Activated CD8-positive, alpha-beta T cell treated with anti-CD3 and anti-CD28 coated beads for 36 hours (primary cell): Measurements from ENCODE around the gene MKNK2. TPM values are rescaled to one million over a fixed set of nuclear protein-coding genes. Genes with fewer than 3 reads are reported as not detected.

Experiments used
- ATAC-seq: fragments of 200-7000 bp; cut with Tn5 transposase; one replicate; pipeline ENCODE4 v1.10.0; 2021; ENCODE audit warnings: mild to moderate bottlenecking, moderate library complexity
- CTCF ChIA-PET: fragments of 350-600 bp; sonication (Branson Sonifier 250); formaldehyde crosslinking; loops from one replicate; lab custom pipeline; 2021; ENCODE audit warnings: antibody characterized with exemption; lab: Charles Lee
- POLR2A ChIA-PET: fragments of 350-600 bp; sonication (Branson Sonifier 250); formaldehyde crosslinking; loops from one replicate; lab custom pipeline; 2021; ENCODE audit warnings: antibody characterized with exemption; lab: Charles Lee
- DNase-seq: peaks from one replicate; pipeline ENCODE4 v3.0.0-alpha.2; 2020
- H3K27ac Mint-ChIP-seq: one replicate; pipeline ENCODE4 v1.8.0; 2021; ENCODE audit warnings: mild to moderate bottlenecking, mixed read lengths
- H3K27me3 Mint-ChIP-seq: one replicate; pipeline ENCODE4 v1.8.0; 2021; ENCODE audit warnings: mixed read lengths
- H3K36me3 Mint-ChIP-seq: one replicate; pipeline ENCODE4 v1.8.0; 2021; ENCODE audit warnings: low read depth, mixed read lengths
- H3K4me1 Mint-ChIP-seq: one replicate; pipeline ENCODE4 v1.8.0; 2021; ENCODE audit warnings: low read depth, mixed read lengths
- H3K4me3 Mint-ChIP-seq: one replicate; pipeline ENCODE4 v1.8.0; 2021; ENCODE audit warnings: mild to moderate bottlenecking, moderate library complexity, mixed read lengths
- H3K9me3 Mint-ChIP-seq: one replicate; pipeline ENCODE4 v1.8.0; 2021; ENCODE audit warnings: mixed read lengths
- CTCF ChIP-seq: fragments of 200-600 bp; IDR thresholded peaks from one replicate; pipeline ENCODE4 v1.8.0; 2022; ENCODE audit warnings: antibody characterized with exemption, mild to moderate bottlenecking
- intact Hi-C: fragments of 100-400 bp; cut with micrococcal nuclease; formaldehyde crosslinking; loops from one replicate; pipeline ENCODE4 v1.10.0; 2022
- total RNA-seq, 2 experiments: library from RNA; stranded (reverse); gene quantifications; one replicate each; pipeline ENCODE4 v1.2.3, GENCODE V29; 2021

The MKNK2 gene
- total RNA-seq, 2 experiments from 2014 or later, result 323 to 327 TPM

DNA sequence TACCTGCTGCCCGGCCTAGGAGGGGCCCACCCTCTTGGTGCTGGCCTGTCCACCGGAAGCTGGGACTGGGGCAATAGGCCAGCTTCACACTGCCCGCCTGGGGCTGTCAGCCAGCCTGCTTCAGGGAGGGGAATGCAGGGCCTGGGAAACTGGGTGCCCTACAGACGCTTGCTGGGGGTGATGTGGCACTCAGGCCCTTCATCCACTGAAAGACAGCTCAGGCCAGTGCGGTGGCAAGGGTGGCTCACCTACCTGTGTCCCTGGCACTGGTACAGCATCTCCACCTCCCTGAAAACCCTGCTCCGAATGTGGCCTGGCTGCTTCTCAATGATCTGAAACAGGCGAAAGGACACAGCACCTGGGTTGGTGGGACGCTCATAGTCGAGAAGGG is 7.8 kb downstream of the MKNK2 start:
- CTCF ChIA-PET, result interaction anchor here (1.5 to 3.3 kb wide), 3 partner anchors 11 to 50 kb away, joined by 3 to 12 read pairs (median 9); no protein-coding TSS in a partner anchor
- DNase-seq (no peak), ATAC-seq (no peak)
- H3K36me3 Mint-ChIP-seq, result peaks cover 32% of the 10 kb centered on the region
- no peaks in the 10 kb centered on the region for H3K9me3 Mint-ChIP-seq
- intact Hi-C loops, result no loop called here
- peaks cover 41% of the 10 kb centered on the region for H3K4me1 Mint-ChIP-seq
- no peak for TF ChIP-seq CTCF
- H3K27me3 Mint-ChIP-seq, result no peaks in the 10 kb centered on the region
- peak overlapping the region; percentile 86 for H3K27ac Mint-ChIP-seq
- H3K4me3 Mint-ChIP-seq, result peak overlapping the region; percentile 72
- POLR2A ChIA-PET, result interaction anchor here (0.5 to 6.3 kb wide), 8 partner anchors 9 to 215 kb away, joined by 3 to 58 read pairs (median 8); partner anchors contain the start of gene MKNK2

DNA sequence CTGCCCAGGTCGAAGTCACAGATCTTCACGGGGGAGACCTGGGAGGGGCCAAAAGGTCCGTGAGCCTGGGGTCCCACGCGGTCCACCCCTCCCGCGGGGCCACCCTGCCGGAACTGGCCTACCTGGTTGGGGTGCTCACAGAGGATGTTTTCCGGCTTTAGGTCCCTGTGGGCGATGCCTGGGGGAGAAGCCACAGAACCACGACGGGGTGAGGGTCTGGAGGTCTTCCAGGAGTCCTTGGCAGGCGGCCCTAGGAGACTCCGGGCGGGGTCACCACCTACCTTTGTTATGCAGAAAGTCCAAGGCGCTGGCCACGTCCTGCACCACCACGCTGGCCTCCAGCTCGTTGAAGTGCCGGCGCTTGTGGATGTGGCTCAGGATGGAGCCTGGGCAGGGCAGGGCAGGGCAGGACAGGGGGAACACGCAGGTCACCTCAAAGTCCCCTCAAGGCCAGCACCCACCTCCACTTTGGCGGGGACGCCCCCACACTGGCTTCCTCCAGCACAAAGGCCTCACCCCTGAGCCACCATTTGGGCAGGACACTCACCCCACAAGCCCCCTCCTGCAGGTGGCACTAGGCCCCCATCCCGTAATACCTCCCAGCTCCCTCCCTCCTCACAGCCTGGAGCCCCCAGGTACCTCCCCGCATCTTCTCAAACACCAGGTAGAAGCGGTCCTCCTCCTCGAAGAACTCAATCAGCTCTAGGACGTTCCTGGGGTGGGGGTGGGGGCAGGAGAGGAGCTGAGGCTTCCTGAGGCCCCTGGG is 8.4 kb downstream of the MKNK2 start:
- peak overlapping the region; percentile 86 for H3K27ac Mint-ChIP-seq
- no peak for TF ChIP-seq CTCF
- ATAC-seq (no peak), DNase-seq (no peak)
- H3K27me3 Mint-ChIP-seq, result no peaks in the 10 kb centered on the region
- POLR2A ChIA-PET, result interaction anchor here (0.7 to 6.3 kb wide), 9 partner anchors 10 to 52 kb away, joined by 3 to 58 read pairs (median 7); partner anchors contain the start of gene MKNK2
- CTCF ChIA-PET, result interaction anchor here (0.7 to 3.3 kb wide), 5 partner anchors 9 to 124 kb away, joined by 3 to 12 read pairs (median 3); no protein-coding TSS in a partner anchor
- peak overlapping the region; percentile 72 for H3K4me3 Mint-ChIP-seq
- H3K9me3 Mint-ChIP-seq, result no peaks in the 10 kb centered on the region
- peaks cover 38% of the 10 kb centered on the region for H3K4me1 Mint-ChIP-seq
- H3K36me3 Mint-ChIP-seq, result peaks cover 31% of the 10 kb centered on the region
- intact Hi-C loops, result no loop called here

DNA sequence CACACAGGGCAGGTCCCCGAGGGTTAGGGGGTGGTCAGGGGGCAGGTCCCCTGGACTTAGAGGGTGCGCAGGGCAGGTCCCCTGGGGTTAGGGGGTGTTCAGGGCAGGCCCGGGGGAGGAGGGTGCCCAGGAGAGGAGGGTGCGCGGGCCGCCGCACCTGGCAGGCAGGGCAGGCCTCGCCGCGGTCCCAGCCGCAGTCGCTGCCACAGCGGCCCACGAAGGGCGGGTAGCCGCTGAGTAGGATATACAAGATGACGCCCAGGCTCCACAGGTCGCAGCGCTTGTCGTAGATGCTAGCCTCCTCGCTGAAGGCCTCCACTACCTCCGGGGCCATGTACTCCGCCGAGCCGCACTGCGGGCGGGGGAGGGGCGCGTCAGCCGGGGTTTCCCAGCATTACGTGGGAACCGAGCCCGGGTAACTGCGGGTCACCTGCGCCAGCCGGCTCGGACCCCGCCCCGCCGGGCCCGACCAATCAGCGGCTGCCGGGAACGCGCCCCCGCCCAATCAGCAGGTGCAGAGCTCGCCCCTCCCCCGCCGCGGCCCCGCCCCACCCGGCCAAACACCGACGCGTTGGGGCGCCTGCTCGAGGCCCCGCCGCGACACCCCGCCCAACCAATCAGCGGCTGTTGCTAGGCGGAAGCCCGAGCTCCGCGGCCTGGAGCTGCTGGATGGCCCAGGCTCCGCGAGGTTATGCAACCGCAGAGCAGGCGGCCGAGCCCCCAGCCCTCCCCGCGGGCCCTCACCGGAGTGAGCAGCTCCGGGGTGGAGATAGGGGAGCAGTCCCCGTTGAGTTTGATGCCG is 9.2 kb downstream of the MKNK2 start:
- CTCF ChIA-PET, result interaction anchor here (0.7 to 3.3 kb wide), 5 partner anchors 10 to 123 kb away, joined by 3 to 12 read pairs (median 3); no protein-coding TSS in a partner anchor

GRCh38 chr19:2041433-2041682 is 9.7 kb downstream of the MKNK2 start:
- Mint-ChIP-seq H3K4me3 (peak overlapping the region; percentile 71), H3K4me1 (peaks cover 29% of the 10 kb centered on the region), H3K27me3 (no peaks in the 10 kb centered on the region), H3K36me3 (peaks cover 31% of the 10 kb centered on the region), H3K27ac (peak overlapping the region; percentile 87), H3K9me3 (no peaks in the 10 kb centered on the region)
- intact Hi-C loops, result no loop called here
- no peak for TF ChIP-seq CTCF
- no peak for DNase-seq
- ChIA-PET POLR2A (interaction anchor here (1.5 to 6.3 kb wide), 7 partner anchors 8 to 48 kb away, joined by 4 to 58 read pairs (median 6); partner anchors contain the start of gene MKNK2), CTCF (interaction anchor here (2.2 kb wide), 1 partner anchor 9 kb away, joined by 9 read pairs; no protein-coding TSS in a partner anchor)
- no peak for ATAC-seq

More for the DNA sequence above, 9.2 kb downstream of the MKNK2 start:
- ATAC-seq, result peak; percentile 88
- Mint-ChIP-seq H3K27ac (peak overlapping the region; percentile 87), H3K36me3 (peaks cover 31% of the 10 kb centered on the region), H3K27me3 (no peaks in the 10 kb centered on the region), H3K9me3 (no peaks in the 10 kb centered on the region), H3K4me3 (peak overlapping the region; percentile 72), H3K4me1 (peaks cover 31% of the 10 kb centered on the region)
- TF ChIP-seq CTCF, result no peak
- peak; percentile 99 for DNase-seq
- intact Hi-C loops, result no loop called here
- POLR2A ChIA-PET, result interaction anchor here (1.0 to 6.3 kb wide), 11 partner anchors 7 to 48 kb away, joined by 3 to 58 read pairs (median 7); partner anchors contain the start of gene MKNK2
